Subcutaneous adipose tissue (tissue), 4 donors: ENCODE results near the gene CCDC137. TPM values are rescaled to one million over a fixed set of nuclear protein-coding genes. Genes with fewer than 3 reads are reported as not detected.

ENCODE experiments used
- CTCF ChIP-seq: fragments of 450-650 bp; IDR thresholded peaks from one replicate; pipeline ENCODE4 v1.5.1; 2016; ENCODE audit warnings: low read depth, mild to moderate bottlenecking, control low read depth, antibody characterized with exemption, moderate library complexity
- total RNA-seq, 4 donors: library from RNA; depleted of rRNA; stranded (reverse); fragments of >200 nt; gene quantifications; one replicate each; pipeline ENCODE4 v1.1.0, GENCODE V29; 2016

Gene CCDC137
- total RNA-seq, 4 donors from 2014 or later, result 7.0 to 11.1 (median 8.5) TPM

GRCh38 chr17:81635973-81636504, 30.5 kb upstream of the CCDC137 start:
- TF ChIP-seq CTCF, result no peak

GRCh38 chr17:81636505-81637288, 29.8 kb upstream of the CCDC137 start, which contains the start of the genes NPLOC4 and TSPAN10:
TSS of gene NPLOC4 (minus strand) at chr17:81637112. CDS start at chr17:81636930, 182 bp downstream.
TSS of gene TSPAN10 (plus strand) at chr17:81637196. CDS start at chr17:81642413, 5,217 bp downstream.
- no peak for TF ChIP-seq CTCF

DNA sequence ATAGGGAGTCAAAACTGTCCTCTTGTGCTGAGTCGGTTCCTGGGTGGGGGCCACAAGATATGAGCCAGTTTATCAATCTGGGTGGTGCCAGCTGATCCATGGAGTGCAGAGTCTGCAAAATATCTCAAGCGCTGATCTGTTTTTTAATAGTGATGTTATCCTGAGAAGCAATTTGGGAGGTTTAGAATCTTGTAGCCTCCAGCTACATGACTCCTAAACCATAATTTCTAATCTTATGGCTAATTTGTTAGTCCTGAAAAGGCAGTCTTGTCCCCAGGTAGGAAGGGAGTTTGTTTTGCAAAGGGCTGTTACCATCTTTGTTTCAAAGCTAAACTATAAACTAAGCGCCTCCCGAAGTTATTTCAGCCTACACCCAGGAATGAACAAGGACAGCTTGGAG, 27.9 kb upstream of the CCDC137 start:
- TF ChIP-seq CTCF, result no peak

- no peak for TF ChIP-seq CTCF
Measured at GRCh38 chr17:81640011-81640410, 26.5 kb upstream of the CCDC137 start.

GRCh38 chr17:81641825-81642489, 24.6 kb upstream of the CCDC137 start:
- TF ChIP-seq CTCF, result no peak

DNA sequence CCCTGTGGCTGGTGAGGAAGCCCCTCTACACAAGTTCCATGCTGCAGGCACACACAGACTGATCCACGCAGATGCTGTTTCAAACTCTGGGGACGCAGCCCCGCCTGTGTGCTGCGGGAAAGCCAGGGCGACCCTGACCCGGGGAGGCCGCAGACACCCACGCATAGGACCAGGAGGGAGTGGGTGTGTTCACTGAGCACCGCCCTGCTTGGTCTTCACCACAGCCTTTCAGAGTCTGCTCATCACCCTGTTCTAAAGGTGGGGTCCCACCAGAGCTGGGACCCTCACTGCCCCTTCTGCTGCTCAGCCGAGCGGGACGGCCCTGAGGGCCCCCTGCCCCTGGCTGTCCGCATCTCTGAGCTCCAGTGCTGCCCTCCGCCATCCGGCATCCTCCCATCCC, 22.0 kb upstream of the CCDC137 start:
- no peak for TF ChIP-seq CTCF
